ENCODE data around the gene TMEM108. TPM values are rescaled to one million over a fixed set of nuclear protein-coding genes. Genes with fewer than 3 reads are reported as not detected.
A peak's percentile ranks its signal among the peaks of the same experiment; 100 is the strongest.

Gene TMEM108
- polyA plus RNA-seq, 4 donors = 2.7 to 3.6 (median 3.0) TPM

GRCh38 chr3:133053532-133053931 is 15.3 kb downstream of the TMEM108 start:
- DNase-seq (ENCODE audit: low read depth in 4 of 4, low spot score in 3 of 4) = no peak

- DNase-seq (ENCODE audit: low read depth in 4 of 4, low spot score in 3 of 4) = peak in 1 of 4 donors; percentile 49
These were observed 16.4 kb downstream of the TMEM108 start for GRCh38 chr3:133054586-133054985.

- DNase-seq (ENCODE audit: low read depth in 4 of 4, low spot score in 3 of 4) = no peak
These were observed 17.1 kb downstream of the TMEM108 start for GRCh38 chr3:133055339-133055738.

GRCh38 chr3:133058243-133058642 is 20.1 kb downstream of the TMEM108 start:
- DNase-seq (ENCODE audit: low read depth in 4 of 4, low spot score in 3 of 4) = no peak

- DNase-seq (ENCODE audit: low read depth in 4 of 4, low spot score in 3 of 4) = no peak
These were observed 20.6 kb downstream of the TMEM108 start for GRCh38 chr3:133058831-133059230.

GRCh38 chr3:133065193-133065961 is 27.2 kb downstream of the TMEM108 start:
- no peak for DNase-seq (ENCODE audit: low read depth in 4 of 4, low spot score in 3 of 4)

GRCh38 chr3:133066026-133066425 is 27.8 kb downstream of the TMEM108 start:
- no peak for DNase-seq (ENCODE audit: low read depth in 4 of 4, low spot score in 3 of 4)

GRCh38 chr3:133069556-133070286 is 31.5 kb downstream of the TMEM108 start:
- DNase-seq (ENCODE audit: low read depth in 4 of 4, low spot score in 3 of 4) = no peak

- no peak for DNase-seq (ENCODE audit: low read depth in 4 of 4, low spot score in 3 of 4)
These were observed 36.8 kb downstream of the TMEM108 start for GRCh38 chr3:133074977-133075376.

GRCh38 chr3:133077688-133078087 is 39.5 kb downstream of the TMEM108 start:
- no peak for DNase-seq (ENCODE audit: low read depth in 4 of 4, low spot score in 3 of 4)

- no peak for DNase-seq (ENCODE audit: low read depth in 4 of 4, low spot score in 3 of 4)
These were observed 41.4 kb downstream of the TMEM108 start for GRCh38 chr3:133079621-133080020.

GRCh38 chr3:133081016-133081415 is 42.8 kb downstream of the TMEM108 start:
- DNase-seq (ENCODE audit: low read depth in 4 of 4, low spot score in 3 of 4) = no peak

GRCh38 chr3:133083395-133083794 is 45.2 kb downstream of the TMEM108 start:
- no peak for DNase-seq (ENCODE audit: low read depth in 4 of 4, low spot score in 3 of 4)

GRCh38 chr3:133089906-133090485 is 51.8 kb downstream of the TMEM108 start:
- no peak for DNase-seq (ENCODE audit: low read depth in 4 of 4, low spot score in 3 of 4)

GRCh38 chr3:133092681-133093080 is 54.5 kb downstream of the TMEM108 start:
- no peak for DNase-seq (ENCODE audit: low read depth in 4 of 4, low spot score in 3 of 4)

GRCh38 chr3:133093366-133093765 is 55.2 kb downstream of the TMEM108 start:
- DNase-seq (ENCODE audit: low read depth in 4 of 4, low spot score in 3 of 4) = no peak

GRCh38 chr3:133096900-133097613 is 58.9 kb downstream of the TMEM108 start:
- no peak for DNase-seq (ENCODE audit: low read depth in 4 of 4, low spot score in 3 of 4)

- DNase-seq (ENCODE audit: low read depth in 4 of 4, low spot score in 3 of 4) = no peak
These were observed 65.5 kb downstream of the TMEM108 start for GRCh38 chr3:133103706-133104105.

GRCh38 chr3:133106169-133106568 is 68.0 kb downstream of the TMEM108 start:
- no peak for DNase-seq (ENCODE audit: low read depth in 4 of 4, low spot score in 3 of 4)

- DNase-seq (ENCODE audit: low read depth in 4 of 4, low spot score in 3 of 4) = no peak
These were observed 74.5 kb downstream of the TMEM108 start for GRCh38 chr3:133112666-133113065.

GRCh38 chr3:133113526-133113925 is 75.3 kb downstream of the TMEM108 start:
- no peak for DNase-seq (ENCODE audit: low read depth in 4 of 4, low spot score in 3 of 4)
